ENCODE data around the gene CBX3. TPM values are rescaled to one million over a fixed set of nuclear protein-coding genes. Genes with fewer than 3 reads are reported as not detected.
"Not testable (repeated sequence)": the region's sequence is repeated elsewhere in the genome, so short reads cannot be mapped to it uniquely, and the experiment has no call there.

Gene CBX3
- polyA plus RNA-seq, 4 donors: 250 to 363 (median 342) TPM

DNA sequence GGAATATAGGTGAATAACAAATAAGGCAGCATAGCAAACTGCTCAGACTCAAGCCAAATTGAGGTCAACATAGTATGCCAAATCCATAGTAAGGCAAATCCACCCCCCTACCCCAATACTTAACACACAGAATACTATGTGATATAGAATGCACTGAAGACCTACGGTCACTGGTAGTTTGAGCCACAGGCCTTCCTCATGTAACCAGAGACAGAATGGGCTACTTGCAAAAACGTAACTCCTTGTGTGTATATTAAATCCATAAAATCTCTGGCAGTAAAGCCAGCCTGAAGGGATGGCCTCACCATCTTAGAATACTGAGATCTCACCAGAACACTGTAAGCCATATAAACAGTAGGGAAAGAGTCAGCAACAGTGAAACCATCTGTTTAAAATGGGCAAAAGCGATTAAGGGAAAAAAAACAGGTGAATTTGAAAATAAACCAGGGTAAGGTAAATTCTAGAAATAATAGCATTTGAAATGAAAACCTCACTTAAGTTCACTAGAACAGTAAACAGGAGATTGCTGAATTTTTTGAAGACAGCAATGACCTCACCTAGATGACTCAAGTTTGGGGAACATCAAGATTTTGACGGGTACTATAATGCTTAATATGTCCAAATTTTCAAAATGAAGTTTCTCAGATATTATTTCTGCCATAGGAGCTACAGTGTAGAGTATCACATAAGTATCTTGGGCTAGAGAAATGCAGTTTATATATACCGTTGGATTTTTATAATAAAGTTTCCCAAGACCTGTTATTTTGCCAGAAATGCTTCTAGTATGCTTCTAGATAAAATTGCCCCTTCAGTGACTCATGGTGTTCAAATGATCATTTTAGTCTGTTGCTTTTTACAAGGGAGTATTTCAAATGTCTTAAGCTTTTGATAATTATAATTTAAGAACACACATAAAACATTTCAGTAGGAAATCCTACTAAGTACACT is 14.9 kb upstream of the CBX3 start:
- no peak for DNase-seq (ENCODE audit: low read depth in 4 of 4, low spot score in 3 of 4)

GRCh38 chr7:26187380-26188205 is 14.0 kb upstream of the CBX3 start:
- no peak for DNase-seq (ENCODE audit: low read depth in 4 of 4, low spot score in 3 of 4)

DNA sequence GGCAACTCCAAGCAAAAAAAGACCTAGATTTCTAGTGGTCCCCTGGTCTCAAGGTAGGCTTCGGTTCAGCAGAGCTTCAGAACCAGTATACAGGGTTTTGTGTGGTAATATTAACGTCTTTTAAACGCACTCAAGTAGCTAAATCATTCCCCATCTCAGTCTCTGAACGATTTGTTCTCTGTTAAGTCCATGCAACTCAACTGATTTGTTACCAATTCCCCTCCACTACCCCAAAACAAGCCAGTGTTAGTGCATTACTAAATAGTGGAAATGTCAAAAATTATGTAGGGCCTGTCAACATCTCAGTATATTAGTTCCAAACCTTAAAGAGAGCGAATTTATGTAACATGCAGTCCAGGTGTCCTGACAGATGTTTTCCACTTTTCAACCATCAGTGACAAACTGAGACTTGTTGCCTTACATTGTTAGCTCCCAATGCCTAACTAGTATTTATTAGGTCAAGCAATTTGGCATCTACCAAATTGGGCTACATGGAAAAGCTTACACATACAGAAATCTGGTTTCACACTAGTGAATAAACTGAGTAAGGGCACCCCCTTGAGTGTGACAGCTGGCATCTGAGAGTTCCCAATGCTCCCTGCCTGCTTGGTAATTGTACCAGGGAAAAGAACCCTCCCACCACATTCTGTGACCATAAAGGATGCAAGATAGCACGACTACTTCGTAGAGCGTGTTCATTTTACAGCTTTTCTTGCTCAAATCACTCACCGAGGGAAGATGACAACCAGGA is 13.2 kb upstream of the CBX3 start:
- no peak for DNase-seq (ENCODE audit: low read depth in 4 of 4, low spot score in 3 of 4)

GRCh38 chr7:26188957-26189541 is 12.5 kb upstream of the CBX3 start:
- DNase-seq (ENCODE audit: low read depth in 4 of 4, low spot score in 3 of 4): no peak

DNA sequence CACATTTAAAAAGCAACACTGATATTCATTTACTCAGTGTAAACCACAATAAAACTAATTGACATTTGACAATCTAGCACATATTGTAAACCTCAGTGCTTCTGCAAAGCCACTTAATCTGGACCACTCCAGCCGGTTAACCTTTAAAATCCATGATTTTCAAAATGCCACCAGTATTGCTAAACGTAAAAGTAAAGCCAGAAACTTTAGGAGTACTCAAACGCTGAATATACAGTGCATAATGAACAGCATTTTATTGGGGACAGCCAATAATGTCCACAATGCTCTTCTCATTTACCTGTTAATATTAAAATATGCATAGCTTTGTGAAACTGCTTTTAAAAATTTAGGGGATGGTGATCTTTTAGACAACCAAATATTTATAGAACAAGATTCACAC is 11.8 kb upstream of the CBX3 start:
- DNase-seq (ENCODE audit: low read depth in 4 of 4, low spot score in 3 of 4): no peak

DNA sequence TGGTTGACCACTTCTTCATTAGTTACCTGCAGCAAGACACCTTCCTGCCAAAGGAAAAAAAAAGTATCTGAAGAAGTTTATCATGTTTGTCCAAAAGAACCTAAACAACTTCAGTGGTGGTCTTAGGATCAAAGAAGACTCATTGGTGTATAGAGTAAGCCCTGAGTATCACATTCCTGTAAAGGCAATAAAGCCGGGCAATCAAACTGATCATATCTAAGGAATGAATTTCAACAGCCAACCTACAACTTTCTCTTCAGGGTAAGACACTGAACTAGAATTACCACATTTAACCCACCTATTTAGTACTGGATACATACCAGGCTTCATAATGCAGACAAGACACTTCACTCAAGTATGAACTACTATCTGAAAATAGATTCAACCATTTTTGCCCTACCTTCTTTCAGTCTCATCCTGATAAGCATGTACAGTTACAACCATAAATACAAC is 11.1 kb upstream of the CBX3 start:
- DNase-seq (ENCODE audit: low read depth in 4 of 4, low spot score in 3 of 4): no peak

- DNase-seq (ENCODE audit: low read depth in 4 of 4, low spot score in 3 of 4): no peak
Measured at GRCh38 chr7:26191233-26191973, 10.1 kb upstream of the CBX3 start.

- no peak for DNase-seq (ENCODE audit: low read depth in 4 of 4, low spot score in 3 of 4)
Measured at GRCh38 chr7:26191974-26192479, 9.5 kb upstream of the CBX3 start.

DNA sequence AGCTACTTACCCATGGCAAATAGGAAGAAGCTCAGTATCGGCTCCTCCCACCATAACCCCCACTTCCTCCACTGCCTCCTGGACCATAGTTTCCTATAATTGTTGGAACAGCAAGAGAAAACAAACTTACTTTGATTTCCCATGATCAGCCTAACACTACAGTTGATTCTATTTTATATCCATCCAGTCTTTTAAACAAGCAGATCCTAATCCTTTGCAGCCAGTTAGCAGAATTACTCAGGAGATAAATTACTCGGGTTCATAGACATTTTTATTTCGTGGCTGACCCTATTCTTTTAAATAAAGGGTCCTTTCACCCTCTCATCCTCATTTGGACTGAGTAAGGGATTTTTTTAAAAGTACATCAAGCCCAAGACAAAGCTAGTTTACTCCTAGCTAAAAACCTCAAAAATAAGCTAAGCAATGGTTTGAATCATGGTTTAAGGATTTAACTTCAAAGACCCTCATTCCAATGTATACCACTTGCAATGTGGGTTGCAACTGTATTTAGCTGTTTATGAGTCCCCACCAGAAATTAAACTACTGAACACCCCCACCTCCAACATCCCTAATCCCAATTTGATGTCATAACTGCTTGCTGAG is 9.0 kb upstream of the CBX3 start:
- no peak for DNase-seq (ENCODE audit: low read depth in 4 of 4, low spot score in 3 of 4)

DNA sequence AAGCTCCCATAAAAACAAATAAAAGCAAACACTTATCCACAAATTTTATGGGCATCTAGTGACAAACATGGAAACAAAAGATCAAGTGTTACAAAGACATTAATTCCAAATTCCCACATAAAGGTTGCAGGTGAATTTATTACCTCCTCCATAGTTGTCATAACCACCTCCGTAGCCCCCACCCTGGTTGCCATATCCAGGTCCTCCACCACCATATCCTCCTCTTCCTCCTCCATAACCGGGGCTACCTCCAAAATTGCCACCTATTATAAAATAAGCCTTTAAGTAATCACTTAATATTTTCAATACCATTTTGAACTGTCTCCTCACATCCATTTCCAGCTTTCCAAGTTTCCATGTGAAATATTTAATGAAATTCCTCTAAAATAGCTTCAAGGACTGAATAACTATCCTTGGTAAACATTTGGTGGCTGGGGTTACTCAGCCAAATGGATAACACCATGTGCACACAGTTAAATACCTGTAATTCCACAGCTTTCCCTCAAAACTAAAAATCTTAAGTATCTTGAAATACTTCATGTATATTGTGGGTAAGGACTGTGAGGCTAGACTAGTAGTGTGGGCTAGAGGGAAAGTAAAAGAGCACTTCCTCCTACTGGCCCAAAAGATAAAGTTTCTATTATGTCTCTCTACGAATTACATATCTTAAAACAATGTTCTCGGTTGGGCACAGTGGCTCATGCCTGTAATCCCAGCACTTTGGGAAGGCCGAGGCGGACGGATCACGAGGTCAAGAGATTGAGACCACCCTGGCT is 7.9 kb upstream of the CBX3 start:
- DNase-seq (ENCODE audit: low read depth in 4 of 4, low spot score in 3 of 4): no peak

DNA sequence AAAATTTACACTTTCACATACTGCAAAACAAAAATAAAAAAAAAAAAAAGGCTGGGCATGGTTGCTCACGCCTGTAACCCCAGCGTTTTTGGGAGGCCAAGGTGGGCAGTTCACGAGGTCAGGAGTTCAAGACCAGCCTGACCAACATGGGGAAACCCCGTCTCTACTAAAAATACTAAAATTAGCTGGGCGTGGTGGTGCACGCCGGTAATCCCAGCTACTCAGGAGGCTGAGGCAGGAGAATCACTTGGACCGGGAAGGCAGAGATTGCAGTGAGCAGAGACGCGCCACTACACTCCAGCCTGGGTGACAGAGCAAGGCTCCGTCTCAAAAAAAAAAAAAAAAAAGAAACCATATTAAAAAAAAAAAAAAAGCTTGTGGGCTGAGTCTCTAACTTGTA is 6.8 kb upstream of the CBX3 start:
- not testable (repeated sequence) for DNase-seq (ENCODE audit: low read depth in 4 of 4, low spot score in 3 of 4)

DNA sequence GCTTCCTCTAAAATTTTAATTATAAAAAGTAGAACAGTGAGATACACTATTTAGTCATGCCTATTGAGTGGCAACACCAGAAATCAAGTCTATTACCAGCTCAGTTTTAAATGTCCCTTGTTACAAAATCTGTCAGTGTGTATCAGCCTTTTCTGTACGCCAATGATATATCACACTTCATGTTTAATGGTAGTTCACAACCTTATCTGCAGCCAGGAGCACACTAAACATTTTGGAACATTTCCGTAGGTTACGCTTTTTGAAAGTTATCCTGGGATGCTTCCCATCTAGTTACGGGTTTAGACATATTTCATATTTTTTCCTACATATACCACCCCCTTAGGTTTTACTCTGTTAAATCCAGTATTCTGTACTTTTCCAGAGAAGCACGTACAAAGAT is 6.4 kb upstream of the CBX3 start:
- no peak for DNase-seq (ENCODE audit: low read depth in 4 of 4, low spot score in 3 of 4)

DNA sequence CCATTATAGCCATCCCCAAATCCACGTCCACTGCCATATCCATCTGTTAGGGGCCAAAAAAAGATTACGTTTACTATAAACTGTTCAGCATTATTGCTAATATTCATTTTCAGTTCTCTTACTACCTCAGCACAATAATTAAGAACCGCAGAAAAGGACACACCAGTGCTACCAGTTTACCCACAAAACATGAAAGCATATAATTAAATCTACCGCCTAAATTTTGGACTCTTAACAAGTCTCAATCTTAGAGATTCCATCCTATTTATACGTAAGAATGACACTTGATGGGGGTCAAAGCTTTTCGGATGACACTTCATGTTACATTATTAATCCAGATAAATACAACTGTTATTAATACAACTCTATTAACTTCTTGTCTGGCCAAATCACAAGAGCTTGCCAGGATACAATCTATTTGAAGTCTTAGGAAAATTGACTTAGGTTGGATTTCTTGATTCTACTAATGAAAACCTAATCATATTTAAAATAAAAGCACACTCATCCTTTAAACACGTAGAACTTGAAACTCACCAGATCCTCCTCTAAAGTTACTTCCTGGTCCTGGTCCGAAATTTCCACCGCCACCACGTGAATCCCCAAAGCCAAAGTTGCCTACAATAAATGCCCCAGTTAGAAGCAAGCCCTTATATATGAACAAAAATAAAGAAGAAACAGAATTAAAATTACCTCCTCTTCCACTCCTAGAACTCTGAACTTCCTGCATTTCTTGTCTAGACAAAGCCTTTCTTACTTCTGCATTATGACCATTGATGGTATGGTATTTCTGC is 5.5 kb upstream of the CBX3 start:
- no peak for DNase-seq (ENCODE audit: low read depth in 4 of 4, low spot score in 3 of 4)

DNA sequence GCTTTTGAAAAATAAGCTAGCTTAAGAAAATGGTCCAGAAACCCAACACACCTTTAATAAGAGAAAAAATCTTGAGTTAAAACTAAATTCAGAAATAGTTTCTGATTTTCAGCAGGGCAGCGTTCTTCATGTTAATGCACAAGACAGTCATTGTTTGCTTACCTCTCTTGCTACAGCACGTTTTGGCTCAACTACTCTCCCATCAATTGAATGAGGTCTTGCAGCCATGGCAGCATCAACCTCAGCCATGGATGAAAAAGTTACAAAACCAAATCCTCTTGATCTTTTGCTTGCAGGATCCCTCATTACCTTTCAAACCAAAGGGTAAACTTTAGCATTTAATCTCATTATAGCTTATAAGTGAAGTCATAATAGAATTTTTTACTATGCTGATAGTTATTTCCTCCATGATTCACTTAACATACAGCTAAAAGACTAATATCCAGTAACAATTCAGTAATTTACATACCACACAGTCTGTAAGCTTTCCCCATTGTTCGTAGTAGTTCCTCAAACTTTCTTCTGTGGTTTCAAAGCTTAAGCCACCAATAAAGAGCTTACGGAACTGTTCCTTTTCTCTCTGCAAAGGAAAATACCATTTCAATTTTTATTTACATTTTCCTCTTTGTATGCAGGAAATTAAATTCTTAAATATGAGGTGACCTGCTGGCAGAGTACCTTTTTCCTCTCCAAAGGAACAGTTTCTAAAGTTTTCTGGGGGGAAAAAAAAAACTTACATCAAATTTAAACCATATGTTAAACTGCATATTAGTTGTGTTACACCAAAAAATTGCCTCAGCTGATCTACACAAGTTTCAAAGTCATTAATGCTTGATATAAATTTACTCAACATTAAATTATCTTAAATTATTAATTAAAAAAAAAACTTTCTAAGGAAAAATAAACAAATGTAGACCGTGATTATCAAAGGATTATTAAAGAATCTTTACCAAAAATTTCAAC is 4.1 kb upstream of the CBX3 start:
- no peak for DNase-seq (ENCODE audit: low read depth in 4 of 4, low spot score in 3 of 4)

GRCh38 chr7:26198133-26198780 is 3.3 kb upstream of the CBX3 start:
- peak in 1 of 4 donors; percentile 46 for DNase-seq (ENCODE audit: low read depth in 4 of 4, low spot score in 3 of 4)

DNA sequence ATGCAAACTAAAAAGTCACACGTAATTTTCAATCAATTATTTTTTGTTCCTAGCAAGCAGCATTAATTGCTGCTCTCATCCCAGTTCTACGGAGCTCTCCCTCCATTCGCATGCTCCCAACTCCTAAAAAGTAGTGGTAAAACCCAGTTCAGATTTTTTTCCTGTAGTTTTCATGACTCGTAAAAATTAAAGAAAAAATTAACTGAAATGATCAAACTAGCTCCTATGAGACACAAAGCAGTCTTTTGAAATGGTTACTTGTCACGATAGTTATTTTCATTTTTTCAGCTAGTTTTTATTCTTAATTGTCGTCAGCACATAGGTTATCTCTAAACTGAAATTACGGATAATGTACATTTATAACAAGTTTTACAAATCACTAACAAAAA is 2.8 kb upstream of the CBX3 start:
- DNase-seq (ENCODE audit: low read depth in 4 of 4, low spot score in 3 of 4): no peak
